GM12865 (cell line): ENCODE results near the gene SCNN1G.

Experiments used
- DNase-seq: peaks from one replicate; pipeline ENCODE4 v3.0.0; 2010; ENCODE audit warnings: low read depth
- H3K4me3 ChIP-seq: 2 replicates; pipeline ENCODE4 v1.5.1; 2011; ENCODE audit warnings: mild to moderate bottlenecking, low read depth, low read length, control low read depth
- CTCF ChIP-seq: IDR thresholded peaks from 2 replicates; pipeline ENCODE4 v1.5.1; 2011; ENCODE audit warnings: low read length, control low read depth, low read depth, inconsistent platforms; ENCODE audit not compliant: insufficient read depth; ENCODE audit errors: missing control alignments

The SCNN1G gene

GRCh38 chr16:23182679-23183542 lies at the start of gene SCNN1G:
SCNN1G (plus strand) TSS chr16:23182745; CDS start chr16:23186272, 3,527 bp downstream.
- no peak for TF ChIP-seq CTCF
- H3K4me3 ChIP-seq: peak within 1 kb of the TSS; percentile 20
- DNase-seq: peak; percentile 16

- TF ChIP-seq CTCF: no peak
- no peak overlapping the region for H3K4me3 ChIP-seq
- no peak for DNase-seq
Observed at GRCh38 chr16:23132775-23133463, 49.6 kb upstream of the SCNN1G start.

- DNase-seq: no peak
- no peak for TF ChIP-seq CTCF
Observed at GRCh38 chr16:23134274-23134673, 48.3 kb upstream of the SCNN1G start.

GRCh38 chr16:23137256-23137655 lies 45.3 kb upstream of the SCNN1G start:
- H3K4me3 ChIP-seq: no peak overlapping the region
- TF ChIP-seq CTCF: no peak
- DNase-seq: no peak

More at GRCh38 chr16:23134274-23134673, 48.3 kb upstream of the SCNN1G start:
- H3K4me3 ChIP-seq: no peak overlapping the region

GRCh38 chr16:23137818-23138217 lies 44.7 kb upstream of the SCNN1G start:
- no peak overlapping the region for H3K4me3 ChIP-seq
- no peak for DNase-seq
- TF ChIP-seq CTCF: no peak

- H3K4me3 ChIP-seq: no peak overlapping the region
- TF ChIP-seq CTCF: no peak
- DNase-seq: no peak
Observed at GRCh38 chr16:23140107-23140506, 42.4 kb upstream of the SCNN1G start.
